ENCODE data around the gene SAMM50. TPM values are rescaled to one million over a fixed set of nuclear protein-coding genes. Genes with fewer than 3 reads are reported as not detected.

Gene SAMM50
- total RNA-seq, 1 donor from 2014 or later: 22.3 TPM

GRCh38 chr22:44018594-44018993 is 63.4 kb downstream of the SAMM50 start:
- H3K27ac ChIP-seq: no peak overlapping the region
- no peak for TF ChIP-seq CTCF (IDR thresholded peaks at IDR 0.05)
- TF ChIP-seq POLR2AphosphoS5 (IDR thresholded peaks at IDR 0.05; ENCODE audit: insufficient read depth in 1 of 2, low read depth in 1 of 2): no peak
- no peak for TF ChIP-seq POLR2A (IDR thresholded peaks at IDR 0.05)
- peaks cover 17% of the 10 kb centered on the region for H3K4me1 ChIP-seq
- H3K36me3 ChIP-seq: no peaks in the 10 kb centered on the region
- H3K9me3 ChIP-seq: no peaks in the 10 kb centered on the region
- intact Hi-C loops (cut with DNase I): no loop called here
- DNase-seq (ENCODE audit: extremely low spot score in 2 of 2): no peak
- no peak overlapping the region for H3K4me3 ChIP-seq
- H3K27me3 ChIP-seq: no peaks in the 10 kb centered on the region

GRCh38 chr22:44019416-44019815 is 64.2 kb downstream of the SAMM50 start:
- intact Hi-C loops (cut with DNase I): no loop called here
- Histone ChIP-seq H3K9me3 (no peaks in the 10 kb centered on the region), H3K36me3 (no peaks in the 10 kb centered on the region), H3K4me3 (no peak overlapping the region), H3K27me3 (no peaks in the 10 kb centered on the region), H3K4me1 (peaks cover 20% of the 10 kb centered on the region), H3K27ac (no peak overlapping the region)
- TF ChIP-seq POLR2AphosphoS5 (IDR thresholded peaks at IDR 0.05; ENCODE audit: insufficient read depth in 1 of 2, low read depth in 1 of 2) (no peak), CTCF (IDR thresholded peaks at IDR 0.05) (no peak), POLR2A (IDR thresholded peaks at IDR 0.05) (no peak)
- DNase-seq (ENCODE audit: extremely low spot score in 2 of 2): no peak

- Histone ChIP-seq H3K4me3 (no peak overlapping the region), H3K36me3 (no peaks in the 10 kb centered on the region), H3K4me1 (peaks cover 23% of the 10 kb centered on the region), H3K9me3 (no peaks in the 10 kb centered on the region), H3K27me3 (no peaks in the 10 kb centered on the region), H3K27ac (no peak overlapping the region)
- DNase-seq (ENCODE audit: extremely low spot score in 2 of 2): no peak
- intact Hi-C loops (cut with DNase I): no loop called here
- no peak for TF ChIP-seq POLR2A (IDR thresholded peaks at IDR 0.05)
- TF ChIP-seq POLR2AphosphoS5 (IDR thresholded peaks at IDR 0.05; ENCODE audit: insufficient read depth in 1 of 2, low read depth in 1 of 2): no peak
- no peak for TF ChIP-seq CTCF (IDR thresholded peaks at IDR 0.05)
Measured at GRCh38 chr22:44019846-44020245, 64.6 kb downstream of the SAMM50 start.

- DNase-seq (ENCODE audit: extremely low spot score in 2 of 2): no peak
- Histone ChIP-seq H3K27me3 (no peaks in the 10 kb centered on the region), H3K9me3 (no peaks in the 10 kb centered on the region), H3K36me3 (no peaks in the 10 kb centered on the region), H3K4me1 (peaks cover 30% of the 10 kb centered on the region), H3K27ac (no peak overlapping the region), H3K4me3 (no peak overlapping the region)
- intact Hi-C loops (cut with DNase I): no loop called here
- TF ChIP-seq POLR2AphosphoS5 (IDR thresholded peaks at IDR 0.05; ENCODE audit: insufficient read depth in 1 of 2, low read depth in 1 of 2): no peak
- no peak for TF ChIP-seq POLR2A (IDR thresholded peaks at IDR 0.05)
- no peak for TF ChIP-seq CTCF (IDR thresholded peaks at IDR 0.05)
Measured at GRCh38 chr22:44020981-44021380, 65.7 kb downstream of the SAMM50 start.

- TF ChIP-seq POLR2A (IDR thresholded peaks at IDR 0.05) (no peak), POLR2AphosphoS5 (IDR thresholded peaks at IDR 0.05; ENCODE audit: insufficient read depth in 1 of 2, low read depth in 1 of 2) (peak in 1 of 2 donors; percentile 66)
- H3K9me3 ChIP-seq: no peaks in the 10 kb centered on the region
- H3K27ac ChIP-seq: peak overlapping the region; percentile 81
- intact Hi-C loops (cut with DNase I): no loop called here
- H3K4me3 ChIP-seq: peak overlapping the region; percentile 56 to 62
- peaks cover 45% of the 10 kb centered on the region for H3K4me1 ChIP-seq
- no peak for DNase-seq (ENCODE audit: extremely low spot score in 2 of 2)
- H3K36me3 ChIP-seq: no peaks in the 10 kb centered on the region
- H3K27me3 ChIP-seq: no peaks in the 10 kb centered on the region
Measured at GRCh38 chr22:44023404-44024287, 68.4 kb downstream of the SAMM50 start.
